ENCODE data around the gene OTOP2. TPM values are rescaled to one million over a fixed set of nuclear protein-coding genes. Genes with fewer than 3 reads are reported as not detected.

The OTOP2 gene
- total and polyA plus RNA-seq, 9 of the 15 experiments (the other 6 are each of a cell fraction or from before 2014, with no cell fraction given): 0.04 to 0.36 (median 0.14) TPM; not detected in 1

DNA sequence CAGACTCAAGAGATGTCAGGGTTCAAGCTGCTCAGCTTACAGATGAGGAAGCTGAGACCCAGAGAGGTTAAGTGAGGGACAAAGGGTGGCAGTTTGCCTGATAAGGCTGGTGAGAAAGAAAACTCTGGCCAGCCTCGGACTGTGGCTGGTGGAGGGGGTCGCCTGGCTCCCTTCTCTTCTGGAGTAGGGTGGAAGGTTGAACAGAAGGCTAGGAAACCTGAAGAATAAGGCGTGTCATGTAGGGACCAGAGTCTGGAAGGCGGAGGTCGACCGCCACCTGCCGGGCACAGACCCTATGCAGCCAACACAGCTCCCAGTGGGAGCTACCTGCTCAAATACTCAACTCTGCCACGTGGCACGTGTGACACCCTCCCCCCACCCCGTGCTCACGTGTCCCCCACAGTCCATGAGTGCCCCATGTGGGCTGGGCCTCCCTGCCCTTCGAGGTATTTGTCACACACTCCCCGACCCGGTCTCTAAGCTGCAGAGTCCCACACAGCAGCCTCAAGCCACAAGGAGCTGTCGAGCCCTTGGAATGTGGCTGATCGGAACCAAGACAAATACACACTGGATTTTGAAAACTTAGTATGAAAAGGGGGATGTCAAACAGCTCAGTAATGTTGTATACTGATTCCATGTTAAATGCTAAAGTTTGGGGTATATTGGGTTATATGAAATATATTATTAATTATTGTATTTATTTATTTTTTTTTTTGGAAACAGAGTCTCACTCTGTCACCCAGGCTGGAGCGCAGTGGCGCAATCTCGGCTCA, 36.7 kb downstream of the OTOP2 start (continued):
- TF ChIP-seq, protein P1, sequence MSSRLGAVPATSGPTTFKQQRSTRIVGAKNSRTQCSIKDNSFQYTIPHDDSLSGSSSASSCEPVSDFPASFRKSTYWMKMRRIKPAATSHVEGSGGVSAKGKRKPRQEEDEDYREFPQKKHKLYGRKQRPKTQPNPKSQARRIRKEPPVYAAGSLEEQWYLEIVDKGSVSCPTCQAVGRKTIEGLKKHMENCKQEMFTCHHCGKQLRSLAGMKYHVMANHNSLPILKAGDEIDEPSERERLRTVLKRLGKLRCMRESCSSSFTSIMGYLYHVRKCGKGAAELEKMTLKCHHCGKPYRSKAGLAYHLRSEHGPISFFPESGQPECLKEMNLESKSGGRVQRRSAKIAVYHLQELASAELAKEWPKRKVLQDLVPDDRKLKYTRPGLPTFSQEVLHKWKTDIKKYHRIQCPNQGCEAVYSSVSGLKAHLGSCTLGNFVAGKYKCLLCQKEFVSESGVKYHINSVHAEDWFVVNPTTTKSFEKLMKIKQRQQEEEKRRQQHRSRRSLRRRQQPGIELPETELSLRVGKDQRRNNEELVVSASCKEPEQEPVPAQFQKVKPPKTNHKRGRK (tag; IDR thresholded peaks at IDR 0.05): no peak
- TF ChIP-seq FIP1L1 (IDR thresholded peaks at IDR 0.05; ENCODE audit: low read depth, low read length, poor library complexity, severe bottlenecking): no peak
- 0 out of 2 replicates have a peak, but pooled peaks have one; percentile 27 for TF ChIP-seq XRCC5 (IDR thresholded peaks at IDR 0.05; ENCODE audit: low read depth, low read length)
- TF ChIP-seq, protein P2, sequence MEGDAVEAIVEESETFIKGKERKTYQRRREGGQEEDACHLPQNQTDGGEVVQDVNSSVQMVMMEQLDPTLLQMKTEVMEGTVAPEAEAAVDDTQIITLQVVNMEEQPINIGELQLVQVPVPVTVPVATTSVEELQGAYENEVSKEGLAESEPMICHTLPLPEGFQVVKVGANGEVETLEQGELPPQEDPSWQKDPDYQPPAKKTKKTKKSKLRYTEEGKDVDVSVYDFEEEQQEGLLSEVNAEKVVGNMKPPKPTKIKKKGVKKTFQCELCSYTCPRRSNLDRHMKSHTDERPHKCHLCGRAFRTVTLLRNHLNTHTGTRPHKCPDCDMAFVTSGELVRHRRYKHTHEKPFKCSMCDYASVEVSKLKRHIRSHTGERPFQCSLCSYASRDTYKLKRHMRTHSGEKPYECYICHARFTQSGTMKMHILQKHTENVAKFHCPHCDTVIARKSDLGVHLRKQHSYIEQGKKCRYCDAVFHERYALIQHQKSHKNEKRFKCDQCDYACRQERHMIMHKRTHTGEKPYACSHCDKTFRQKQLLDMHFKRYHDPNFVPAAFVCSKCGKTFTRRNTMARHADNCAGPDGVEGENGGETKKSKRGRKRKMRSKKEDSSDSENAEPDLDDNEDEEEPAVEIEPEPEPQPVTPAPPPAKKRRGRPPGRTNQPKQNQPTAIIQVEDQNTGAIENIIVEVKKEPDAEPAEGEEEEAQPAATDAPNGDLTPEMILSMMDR (IDR thresholded peaks at IDR 0.05 in 2 of 3, conservative IDR thresholded peaks at IDR 0.05 in 1 of 3; ENCODE audit: insufficient read depth in 2 of 3, low read depth in 1 of 3, low read length in 3 of 3): peak; percentile 90 to 92 (median 91)
- no peak for TF ChIP-seq SRSF1 (IDR thresholded peaks at IDR 0.05; ENCODE audit: low read depth, low read length)
- TF ChIP-seq, protein P3, sequence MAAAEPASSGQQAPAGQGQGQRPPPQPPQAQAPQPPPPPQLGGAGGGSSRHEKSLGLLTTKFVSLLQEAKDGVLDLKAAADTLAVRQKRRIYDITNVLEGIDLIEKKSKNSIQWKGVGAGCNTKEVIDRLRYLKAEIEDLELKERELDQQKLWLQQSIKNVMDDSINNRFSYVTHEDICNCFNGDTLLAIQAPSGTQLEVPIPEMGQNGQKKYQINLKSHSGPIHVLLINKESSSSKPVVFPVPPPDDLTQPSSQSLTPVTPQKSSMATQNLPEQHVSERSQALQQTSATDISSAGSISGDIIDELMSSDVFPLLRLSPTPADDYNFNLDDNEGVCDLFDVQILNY (CRISPR knock-in tag; IDR thresholded peaks at IDR 0.05): no peak
- TF ChIP-seq ZNF408 (CRISPR knock-in tag; IDR thresholded peaks at IDR 0.05; ENCODE audit: low read depth): no peak
- TF ChIP-seq ZNF431 (CRISPR knock-in tag; IDR thresholded peaks at IDR 0.05): 0 out of 2 replicates have a peak, but pooled peaks have one; percentile 64
- TF ChIP-seq, protein P4, sequence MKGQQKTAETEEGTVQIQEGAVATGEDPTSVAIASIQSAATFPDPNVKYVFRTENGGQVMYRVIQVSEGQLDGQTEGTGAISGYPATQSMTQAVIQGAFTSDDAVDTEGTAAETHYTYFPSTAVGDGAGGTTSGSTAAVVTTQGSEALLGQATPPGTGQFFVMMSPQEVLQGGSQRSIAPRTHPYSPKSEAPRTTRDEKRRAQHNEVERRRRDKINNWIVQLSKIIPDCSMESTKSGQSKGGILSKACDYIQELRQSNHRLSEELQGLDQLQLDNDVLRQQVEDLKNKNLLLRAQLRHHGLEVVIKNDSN (CRISPR knock-in tag; IDR thresholded peaks at IDR 0.05): peak; percentile 92
- TF ChIP-seq HMG20B (CRISPR knock-in tag; IDR thresholded peaks at IDR 0.05): no peak
- TF ChIP-seq SNRNP70 (optimal IDR thresholded peaks at IDR 0.05; ENCODE audit: low read depth, low read length): no peak
- TF ChIP-seq ATF7 (IDR thresholded peaks at IDR 0.05): peak; percentile 56; the same call in 1 of the 2 replicates
- peak; percentile 51 for TF ChIP-seq CBFA2T2 (conservative IDR thresholded peaks at IDR 0.05)
- no peak for TF ChIP-seq KDM2B (CRISPR knock-in tag; IDR thresholded peaks at IDR 0.05)
- TF ChIP-seq CREB1 (IDR thresholded peaks at IDR 0.05): peak; percentile 19; the same call in 1 of the 2 replicates
- TF ChIP-seq CREB1 (CRISPR knock-in tag; IDR thresholded peaks at IDR 0.05): peak; percentile 72
- TF ChIP-seq NCOA1 (IDR thresholded peaks at IDR 0.05; ENCODE audit: low read depth): 0 out of 2 replicates have a peak, but pooled peaks have one; percentile 17
- TF ChIP-seq, protein P5, sequence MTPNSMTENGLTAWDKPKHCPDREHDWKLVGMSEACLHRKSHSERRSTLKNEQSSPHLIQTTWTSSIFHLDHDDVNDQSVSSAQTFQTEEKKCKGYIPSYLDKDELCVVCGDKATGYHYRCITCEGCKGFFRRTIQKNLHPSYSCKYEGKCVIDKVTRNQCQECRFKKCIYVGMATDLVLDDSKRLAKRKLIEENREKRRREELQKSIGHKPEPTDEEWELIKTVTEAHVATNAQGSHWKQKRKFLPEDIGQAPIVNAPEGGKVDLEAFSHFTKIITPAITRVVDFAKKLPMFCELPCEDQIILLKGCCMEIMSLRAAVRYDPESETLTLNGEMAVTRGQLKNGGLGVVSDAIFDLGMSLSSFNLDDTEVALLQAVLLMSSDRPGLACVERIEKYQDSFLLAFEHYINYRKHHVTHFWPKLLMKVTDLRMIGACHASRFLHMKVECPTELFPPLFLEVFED (CRISPR knock-in tag; conservative IDR thresholded peaks at IDR 0.05): no peak
- no peak for TF ChIP-seq ZSCAN29 (IDR thresholded peaks at IDR 0.05)
- TF ChIP-seq JUND (IDR thresholded peaks at IDR 0.05; ENCODE audit: borderline replicate concordance, low read depth, low read length): peak; percentile 51; the same call in 1 of the 2 replicates
- TF ChIP-seq JUND (tag; IDR thresholded peaks at IDR 0.05; ENCODE audit: borderline replicate concordance, low read depth, low read length): no peak; the same call in 2 of the 3 replicates
- TF ChIP-seq MTA3 (IDR thresholded peaks at IDR 0.05; ENCODE audit: borderline replicate concordance): peak; percentile 48; the same call in 1 of the 2 replicates
- no peak for TF ChIP-seq MECOM (CRISPR knock-in tag; IDR thresholded peaks at IDR 0.05)
